OCI-LY1 (cell line): ENCODE data around the gene MGST3.
A peak's percentile ranks its signal among the peaks of the same experiment; 100 is the strongest.

ENCODE experiments used
- H2AFZ ChIP-seq: fragments of 200-600 bp; sonication (generic), shearing (Covaris generic); 2 replicates; pipeline ENCODE4 v1.6.0; 2014; ENCODE audit warnings: antibody characterized with exemption, mild to moderate bottlenecking, low read length
- H3F3A ChIP-seq: fragments of 200-600 bp; sonication (generic), shearing (Covaris generic); 2 replicates; pipeline ENCODE4 v1.6.0; 2014; ENCODE audit warnings: mild to moderate bottlenecking, antibody characterized with exemption, low read length, moderate library complexity; ENCODE audit not compliant: insufficient read depth
- H3K27ac ChIP-seq: fragments of 200-600 bp; sonication (generic); 2 replicates; pipeline ENCODE4 v1.5.1; 2014; ENCODE audit warnings: low read length, mixed run types, mild to moderate bottlenecking, low read depth; ENCODE audit not compliant: poor library complexity, severe bottlenecking
- H3K27me3 ChIP-seq: fragments of 200-600 bp; sonication (generic); 2 replicates; pipeline ENCODE4 v1.6.0; 2014; ENCODE audit warnings: antibody characterized with exemption, mild to moderate bottlenecking, low read length, moderate library complexity; ENCODE audit not compliant: insufficient read depth
- H3K36me3 ChIP-seq: fragments of 200-600 bp; sonication (generic); 2 replicates; pipeline ENCODE4 v1.6.1; 2014; ENCODE audit warnings: mild to moderate bottlenecking, antibody characterized with exemption, low read length, moderate library complexity, mixed read lengths; ENCODE audit not compliant: insufficient read depth
- H3K4me1 ChIP-seq: fragments of 200-600 bp; sonication (generic); 2 replicates; pipeline ENCODE4 v1.5.1; 2014; ENCODE audit warnings: mild to moderate bottlenecking, low read length, moderate library complexity; ENCODE audit not compliant: insufficient read depth, severe bottlenecking
- H3K4me2 ChIP-seq: fragments of 200-600 bp; sonication (generic), shearing (Covaris generic); 2 replicates; pipeline ENCODE4 v1.6.1; 2014; ENCODE audit warnings: low read length
- H3K4me3 ChIP-seq: fragments of 200-600 bp; sonication (generic); 2 replicates; pipeline ENCODE4 v1.5.1; 2014; ENCODE audit warnings: low read length, low read depth, mild to moderate bottlenecking, mixed read lengths; ENCODE audit not compliant: poor library complexity, severe bottlenecking
- H3K79me2 ChIP-seq: fragments of 200-600 bp; shearing (Covaris generic); 2 replicates; pipeline ENCODE4 v1.6.1; 2016; ENCODE audit warnings: mixed run types, low read length, mixed read lengths; ENCODE audit not compliant: insufficient read depth
- H3K9ac ChIP-seq: fragments of 200-600 bp; sonication (generic), shearing (Covaris generic); 2 replicates; pipeline ENCODE4 v1.6.1; 2014; ENCODE audit warnings: mild to moderate bottlenecking, low read length, mixed read lengths
- H3K9me2 ChIP-seq: fragments of 200-600 bp; sonication (generic), shearing (Covaris generic); 2 replicates; pipeline ENCODE4 v1.6.1; 2014; ENCODE audit warnings: low read depth, mild to moderate bottlenecking, low read length, mixed read lengths
- H3K9me3 ChIP-seq: fragments of 200-600 bp; shearing (Covaris generic); 2 replicates; pipeline ENCODE4 v1.6.1; 2014; ENCODE audit warnings: low read length, mixed read lengths
- H4K20me1 ChIP-seq: fragments of 200-600 bp; sonication (generic), shearing (Covaris generic); 2 replicates; pipeline ENCODE4 v1.6.0; 2016; ENCODE audit warnings: mild to moderate bottlenecking, low read length; ENCODE audit not compliant: insufficient read depth
- EZH2 ChIP-seq: fragments of 200-600 bp; sonication (generic), shearing (Covaris generic); IDR thresholded peaks from 2 replicates; pipeline ENCODE4 v1.8.0; 2017; ENCODE audit warnings: borderline replicate concordance, mixed run types, mild to moderate bottlenecking, antibody characterized with exemption, low read length, moderate library complexity, mixed read lengths
- TF ChIP-seq, protein P1 (sequence below): fragments of 200-600 bp; sonication (generic), shearing (Covaris generic); IDR thresholded peaks from 2 replicates; pipeline ENCODE4 v1.5.1; 2017; ENCODE audit warnings: mild to moderate bottlenecking, antibody characterized with exemption, low read length, moderate library complexity, mixed read lengths

Gene MGST3

DNA sequence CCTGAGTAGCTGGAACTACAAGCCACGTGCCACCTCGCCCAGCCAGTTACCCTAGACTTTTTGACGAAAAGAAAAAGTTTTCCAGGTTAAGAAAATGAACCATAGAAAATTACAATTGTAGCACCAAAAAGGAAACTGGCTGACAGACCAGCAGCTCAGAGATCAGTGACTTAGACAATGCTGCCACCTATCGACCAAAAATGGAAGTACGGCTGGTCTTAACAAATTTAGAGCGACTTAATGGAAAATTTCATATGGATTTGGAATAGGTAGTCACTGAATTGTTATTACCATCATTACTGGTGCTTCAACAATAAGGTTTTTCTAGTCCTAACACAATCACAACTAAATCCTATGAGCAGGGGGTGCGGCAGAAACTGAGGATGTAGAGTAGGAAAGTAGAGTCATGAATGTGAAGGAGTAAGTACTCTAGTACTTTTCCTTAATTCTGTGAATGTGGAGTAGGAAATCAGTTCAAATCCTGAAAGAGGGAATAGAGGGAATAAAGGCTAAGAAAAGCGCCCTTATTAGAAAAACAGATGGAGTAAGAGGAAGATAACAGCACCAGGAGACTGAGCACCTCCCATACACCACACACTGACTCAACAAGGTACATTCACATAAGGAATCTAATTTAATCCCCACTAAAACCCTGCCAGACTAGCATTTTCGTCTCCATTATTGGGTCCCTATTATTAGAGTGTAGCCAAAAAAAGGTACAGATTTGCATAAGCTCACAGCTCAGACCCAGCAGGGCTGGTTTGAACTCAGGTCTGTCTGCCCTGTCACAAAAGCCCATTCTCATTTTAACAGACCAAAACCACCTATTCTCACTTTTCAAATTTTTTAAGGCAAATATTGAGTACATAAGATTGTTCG is 37.9 kb upstream of the MGST3 start:
- Histone ChIP-seq H3K9me3 (no peaks in the 10 kb centered on the region), H2AFZ (no peak overlapping the region), H3K27me3 (no peaks in the 10 kb centered on the region), H4K20me1 (no peaks in the 10 kb centered on the region), H3K4me2 (no peak overlapping the region), H3K4me1 (peaks cover 7% of the 10 kb centered on the region), H3K79me2 (no peaks in the 10 kb centered on the region), H3K36me3 (no peaks in the 10 kb centered on the region), H3K4me3 (no peak overlapping the region), H3K9ac (no peak overlapping the region), H3K27ac (no peak overlapping the region), H3F3A (no peaks in the 10 kb centered on the region), H3K9me2 (no peaks in the 10 kb centered on the region)
- TF ChIP-seq EZH2: no peak
- TF ChIP-seq, protein P1, sequence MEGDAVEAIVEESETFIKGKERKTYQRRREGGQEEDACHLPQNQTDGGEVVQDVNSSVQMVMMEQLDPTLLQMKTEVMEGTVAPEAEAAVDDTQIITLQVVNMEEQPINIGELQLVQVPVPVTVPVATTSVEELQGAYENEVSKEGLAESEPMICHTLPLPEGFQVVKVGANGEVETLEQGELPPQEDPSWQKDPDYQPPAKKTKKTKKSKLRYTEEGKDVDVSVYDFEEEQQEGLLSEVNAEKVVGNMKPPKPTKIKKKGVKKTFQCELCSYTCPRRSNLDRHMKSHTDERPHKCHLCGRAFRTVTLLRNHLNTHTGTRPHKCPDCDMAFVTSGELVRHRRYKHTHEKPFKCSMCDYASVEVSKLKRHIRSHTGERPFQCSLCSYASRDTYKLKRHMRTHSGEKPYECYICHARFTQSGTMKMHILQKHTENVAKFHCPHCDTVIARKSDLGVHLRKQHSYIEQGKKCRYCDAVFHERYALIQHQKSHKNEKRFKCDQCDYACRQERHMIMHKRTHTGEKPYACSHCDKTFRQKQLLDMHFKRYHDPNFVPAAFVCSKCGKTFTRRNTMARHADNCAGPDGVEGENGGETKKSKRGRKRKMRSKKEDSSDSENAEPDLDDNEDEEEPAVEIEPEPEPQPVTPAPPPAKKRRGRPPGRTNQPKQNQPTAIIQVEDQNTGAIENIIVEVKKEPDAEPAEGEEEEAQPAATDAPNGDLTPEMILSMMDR: peak; percentile 91

DNA sequence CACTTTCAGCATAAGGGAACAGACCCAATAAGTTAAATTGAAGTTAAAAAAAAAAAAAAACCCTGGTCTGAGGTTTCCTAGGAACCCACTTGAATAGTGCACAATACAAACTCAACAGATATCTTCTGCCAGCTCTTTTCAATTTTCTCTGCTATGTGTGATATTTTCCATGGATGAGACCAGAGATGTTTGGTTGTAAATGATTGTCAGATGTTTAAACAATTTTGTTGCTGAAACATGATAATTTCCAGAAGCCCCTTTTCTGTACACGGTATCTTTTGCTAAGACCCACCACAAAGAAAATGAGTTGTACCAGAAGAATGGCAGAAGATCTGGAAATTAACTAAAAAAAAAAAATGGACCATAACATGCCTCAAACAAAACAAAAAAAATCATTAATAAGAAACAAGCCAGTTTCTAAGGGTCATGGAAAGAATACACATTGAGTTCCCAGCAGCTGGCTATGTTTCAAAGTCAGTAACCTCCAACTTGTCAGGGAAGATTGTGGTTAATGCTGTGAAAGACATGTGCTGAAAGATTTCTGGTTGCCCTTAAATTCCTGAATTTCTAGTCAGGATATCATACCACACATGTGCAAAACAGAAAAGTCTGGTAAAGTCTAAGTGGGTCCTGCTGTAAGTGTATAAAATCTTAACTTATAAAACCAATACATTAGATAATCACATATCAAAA is 35.6 kb upstream of the MGST3 start:
- H4K20me1 ChIP-seq: no peaks in the 10 kb centered on the region
- no peaks in the 10 kb centered on the region for H3K36me3 ChIP-seq
- no peak for TF ChIP-seq EZH2
- TF ChIP-seq, protein P1: no peak
- no peak overlapping the region for H3K4me3 ChIP-seq
- H3K9ac ChIP-seq: no peak overlapping the region
- H3K9me3 ChIP-seq: no peaks in the 10 kb centered on the region
- H3K4me2 ChIP-seq: no peak overlapping the region
- H3K9me2 ChIP-seq: no peaks in the 10 kb centered on the region
- no peaks in the 10 kb centered on the region for H3K27me3 ChIP-seq
- H3K79me2 ChIP-seq: no peaks in the 10 kb centered on the region
- H3F3A ChIP-seq: no peaks in the 10 kb centered on the region
- H3K4me1 ChIP-seq: peaks cover 14% of the 10 kb centered on the region
- no peak overlapping the region for H3K27ac ChIP-seq
- H2AFZ ChIP-seq: no peak overlapping the region

DNA sequence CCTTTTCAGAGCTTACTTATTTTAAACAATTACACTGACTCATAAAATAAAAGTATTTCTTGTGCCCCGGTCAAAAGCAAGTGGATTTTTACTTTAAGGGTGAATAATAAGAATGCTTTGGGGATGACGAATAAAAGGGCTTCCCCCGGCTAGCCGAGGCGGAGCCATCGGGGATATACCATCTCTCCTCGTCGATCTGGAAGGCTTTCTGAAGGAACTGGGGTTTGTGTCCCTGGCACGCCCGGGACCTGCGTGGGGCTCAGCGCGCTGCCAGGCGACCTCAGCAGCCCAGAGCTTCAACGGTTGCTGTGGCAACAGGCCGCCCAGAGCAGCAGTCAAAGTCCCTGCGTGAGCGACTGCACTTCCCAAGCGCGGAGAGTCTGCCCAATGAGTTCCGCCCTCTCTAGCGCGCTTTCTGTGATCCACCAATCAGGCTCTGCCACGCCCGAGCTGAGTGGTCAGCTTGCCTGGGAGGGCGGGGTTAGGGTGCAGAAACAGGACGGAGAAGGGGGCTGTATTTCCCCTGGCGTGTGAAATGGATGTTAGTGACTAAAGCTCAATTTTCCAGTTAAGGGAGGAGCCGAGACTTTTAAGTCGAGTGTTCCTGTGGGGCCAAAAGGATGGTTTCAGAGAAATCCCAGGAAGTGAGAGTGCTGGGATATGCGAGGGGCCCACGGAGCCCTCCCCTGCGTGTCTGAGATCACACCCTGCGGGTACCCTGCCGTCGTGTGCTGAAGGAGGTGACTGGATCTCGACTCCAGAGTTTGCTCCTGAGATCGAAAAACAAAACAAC is 33.0 kb upstream of the MGST3 start:
- Histone ChIP-seq H3K79me2 (no peaks in the 10 kb centered on the region), H3K4me2 (peak overlapping the region; percentile 64), H3K9me2 (no peaks in the 10 kb centered on the region), H3K9ac (peak overlapping the region; percentile 46; the same call in 1 of the 2 replicates), H3K27me3 (no peaks in the 10 kb centered on the region), H3F3A (no peaks in the 10 kb centered on the region), H3K9me3 (no peaks in the 10 kb centered on the region), H3K36me3 (no peaks in the 10 kb centered on the region), H4K20me1 (no peaks in the 10 kb centered on the region), H3K4me3 (peak overlapping the region; percentile 51), H3K4me1 (peaks cover 14% of the 10 kb centered on the region), H2AFZ (peak overlapping the region; percentile 4; the same call in 1 of the 2 replicates), H3K27ac (no peak overlapping the region)
- TF ChIP-seq EZH2: no peak
- TF ChIP-seq, protein P1: no peak
